ENCODE results near the gene RASAL3.

The RASAL3 gene

DNA sequence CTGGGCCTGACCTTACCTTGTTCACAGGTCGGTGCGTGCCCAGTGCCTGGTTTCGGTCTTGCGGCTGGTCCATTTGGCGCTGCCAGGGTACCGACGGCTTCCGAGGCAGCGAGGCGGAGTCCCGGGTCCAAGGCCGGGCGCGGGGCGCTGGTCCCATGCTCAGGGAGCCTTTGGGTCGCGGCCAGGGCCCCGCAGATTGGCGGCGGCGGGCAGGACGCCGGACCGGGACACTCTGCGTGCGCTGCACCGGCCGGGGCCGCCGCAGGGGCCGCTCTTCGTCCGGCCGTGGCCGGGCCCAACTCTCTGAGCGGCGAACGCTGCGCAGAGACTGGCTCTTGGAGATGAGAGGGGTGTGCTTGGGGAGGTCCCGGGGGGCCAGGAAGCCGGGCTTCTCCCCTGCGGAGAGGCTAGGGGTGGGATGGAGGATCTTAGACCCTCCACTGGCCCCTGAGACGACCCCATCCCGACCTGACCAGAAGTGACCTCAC is 11.2 kb downstream of the RASAL3 start:
- peak overlapping the region; percentile 28 for H3K4me3 ChIP-seq (ENCODE audit: low read length)
- TF ChIP-seq, protein P1, sequence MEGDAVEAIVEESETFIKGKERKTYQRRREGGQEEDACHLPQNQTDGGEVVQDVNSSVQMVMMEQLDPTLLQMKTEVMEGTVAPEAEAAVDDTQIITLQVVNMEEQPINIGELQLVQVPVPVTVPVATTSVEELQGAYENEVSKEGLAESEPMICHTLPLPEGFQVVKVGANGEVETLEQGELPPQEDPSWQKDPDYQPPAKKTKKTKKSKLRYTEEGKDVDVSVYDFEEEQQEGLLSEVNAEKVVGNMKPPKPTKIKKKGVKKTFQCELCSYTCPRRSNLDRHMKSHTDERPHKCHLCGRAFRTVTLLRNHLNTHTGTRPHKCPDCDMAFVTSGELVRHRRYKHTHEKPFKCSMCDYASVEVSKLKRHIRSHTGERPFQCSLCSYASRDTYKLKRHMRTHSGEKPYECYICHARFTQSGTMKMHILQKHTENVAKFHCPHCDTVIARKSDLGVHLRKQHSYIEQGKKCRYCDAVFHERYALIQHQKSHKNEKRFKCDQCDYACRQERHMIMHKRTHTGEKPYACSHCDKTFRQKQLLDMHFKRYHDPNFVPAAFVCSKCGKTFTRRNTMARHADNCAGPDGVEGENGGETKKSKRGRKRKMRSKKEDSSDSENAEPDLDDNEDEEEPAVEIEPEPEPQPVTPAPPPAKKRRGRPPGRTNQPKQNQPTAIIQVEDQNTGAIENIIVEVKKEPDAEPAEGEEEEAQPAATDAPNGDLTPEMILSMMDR (IDR thresholded peaks at IDR 0.05; ENCODE audit: insufficient read depth, low read depth, low read length, missing control alignments), result no peak
- DNase-seq (ENCODE audit: low read depth), result no peak

DNA sequence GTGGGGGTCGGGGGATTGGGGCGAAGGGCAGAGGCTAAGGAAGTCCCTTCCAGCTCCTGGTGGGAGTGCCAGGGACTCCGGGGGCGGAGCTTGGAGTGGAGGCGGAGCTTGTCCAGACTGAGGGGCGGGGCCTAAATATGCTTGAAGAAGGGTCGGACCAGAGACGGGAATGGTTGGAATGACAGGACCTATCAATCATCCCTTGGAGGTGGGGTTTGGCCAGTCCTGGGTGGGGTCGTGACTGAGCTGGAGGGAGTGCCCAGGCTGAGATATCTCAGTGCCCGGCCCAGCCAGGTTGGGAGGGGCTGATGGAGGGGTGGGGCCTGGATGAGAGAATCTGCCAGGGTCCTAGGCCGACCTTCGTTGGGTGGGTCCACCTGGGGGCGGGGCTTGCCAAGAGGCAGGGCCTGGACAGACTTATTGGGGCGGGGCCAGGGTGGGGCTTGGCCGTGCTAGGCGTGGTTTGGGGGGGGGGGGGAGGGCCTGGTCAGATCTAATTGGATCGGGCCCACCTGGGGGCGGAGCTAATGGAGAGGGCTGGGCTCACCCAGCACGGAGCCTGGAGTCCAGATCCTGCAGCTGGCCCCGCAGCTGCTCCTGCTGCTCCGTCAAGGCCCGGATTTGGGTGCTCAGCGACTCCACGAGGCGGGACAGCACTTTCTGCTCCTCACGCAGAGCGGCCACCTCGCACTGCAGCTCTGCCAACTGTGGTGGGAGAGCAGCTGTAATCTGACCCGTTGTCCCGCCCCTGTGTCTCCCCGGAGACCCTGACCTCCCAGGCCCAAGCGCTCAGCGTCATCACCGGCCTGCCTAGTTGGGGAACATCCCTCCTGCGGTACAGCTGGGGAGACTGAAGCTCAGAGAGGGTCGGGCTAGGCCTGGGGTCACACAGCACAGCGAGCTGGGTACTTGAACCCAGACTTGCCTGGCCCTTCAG is 12.0 kb downstream of the RASAL3 start:
- peak overlapping the region; percentile 28 for H3K4me3 ChIP-seq (ENCODE audit: low read length)
- TF ChIP-seq, protein P1 (IDR thresholded peaks at IDR 0.05; ENCODE audit: insufficient read depth, low read depth, low read length, missing control alignments), result no peak
- DNase-seq (ENCODE audit: low read depth), result peak; percentile 77

DNA sequence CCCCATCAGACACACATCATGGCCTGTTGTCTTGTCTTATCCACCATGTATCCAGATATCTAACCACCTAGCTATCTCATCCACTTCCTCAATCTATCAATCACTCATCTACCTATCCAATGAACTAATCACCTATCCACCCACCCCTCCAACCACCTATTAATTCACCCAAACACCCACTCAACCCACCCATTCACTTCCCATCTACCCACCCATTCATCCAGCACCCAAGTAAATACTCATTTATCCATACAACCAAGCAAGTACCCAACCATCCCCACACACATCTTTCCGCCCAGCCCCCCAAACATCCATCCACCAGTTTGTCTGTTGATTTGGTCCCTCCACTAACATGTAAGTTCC is 13.8 kb downstream of the RASAL3 start:
- H3K4me3 ChIP-seq (ENCODE audit: low read length), result no peak overlapping the region
- DNase-seq (ENCODE audit: low read depth), result no peak
- TF ChIP-seq, protein P1 (IDR thresholded peaks at IDR 0.05; ENCODE audit: insufficient read depth, low read depth, low read length, missing control alignments), result no peak

DNA sequence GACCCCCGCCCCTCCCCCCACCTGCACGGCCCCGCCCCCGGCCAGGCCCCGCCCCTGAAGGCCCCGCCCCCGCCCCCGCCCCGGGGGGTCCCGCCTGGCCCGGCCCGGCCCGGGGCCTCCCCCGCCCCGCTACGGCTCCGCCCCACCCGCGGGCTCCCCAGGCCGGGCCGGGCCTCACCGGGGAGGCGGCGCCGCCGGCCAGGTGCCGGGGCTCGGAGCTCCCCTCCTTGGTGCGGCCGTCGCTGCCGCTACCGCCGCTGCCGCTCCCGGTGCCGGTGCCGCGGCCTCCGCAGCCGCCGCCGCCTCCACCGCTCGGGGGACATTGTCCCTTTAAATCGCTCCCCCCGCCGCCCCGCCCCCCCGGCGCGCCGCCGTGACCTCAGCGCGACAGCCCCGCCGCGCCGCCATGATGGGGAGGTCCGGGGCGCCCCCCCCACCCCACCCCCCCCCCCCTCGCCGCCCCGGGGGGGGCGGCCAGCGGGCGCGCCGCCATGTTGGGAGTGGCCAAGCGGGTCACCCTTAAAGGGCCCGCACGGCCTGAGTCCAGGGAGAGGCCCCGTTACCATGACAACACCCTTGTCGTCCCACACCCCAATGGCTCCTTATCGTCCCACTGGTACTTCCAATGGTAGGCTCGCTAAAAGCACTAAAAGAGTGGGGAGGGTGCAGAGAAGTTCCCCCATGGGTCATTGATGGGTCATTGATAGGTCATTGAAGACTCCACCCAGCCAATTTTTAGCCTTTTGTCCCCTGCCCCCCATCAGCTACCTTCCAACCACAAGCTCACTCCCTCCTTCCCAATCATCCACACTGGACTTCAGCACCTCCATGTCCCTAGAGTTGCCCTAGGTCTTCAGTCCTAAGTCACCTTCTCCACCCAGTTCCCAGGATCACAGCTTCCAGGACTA is 14.5 kb downstream of the RASAL3 start, which contains the start of gene WIZ:
Gene WIZ (minus strand): TSS at position 337 of the 908 bp plus-strand sequence. CDS start 1,649 bp downstream, outside the sequence.
- peak; percentile 73 for DNase-seq (ENCODE audit: low read depth)

DNA sequence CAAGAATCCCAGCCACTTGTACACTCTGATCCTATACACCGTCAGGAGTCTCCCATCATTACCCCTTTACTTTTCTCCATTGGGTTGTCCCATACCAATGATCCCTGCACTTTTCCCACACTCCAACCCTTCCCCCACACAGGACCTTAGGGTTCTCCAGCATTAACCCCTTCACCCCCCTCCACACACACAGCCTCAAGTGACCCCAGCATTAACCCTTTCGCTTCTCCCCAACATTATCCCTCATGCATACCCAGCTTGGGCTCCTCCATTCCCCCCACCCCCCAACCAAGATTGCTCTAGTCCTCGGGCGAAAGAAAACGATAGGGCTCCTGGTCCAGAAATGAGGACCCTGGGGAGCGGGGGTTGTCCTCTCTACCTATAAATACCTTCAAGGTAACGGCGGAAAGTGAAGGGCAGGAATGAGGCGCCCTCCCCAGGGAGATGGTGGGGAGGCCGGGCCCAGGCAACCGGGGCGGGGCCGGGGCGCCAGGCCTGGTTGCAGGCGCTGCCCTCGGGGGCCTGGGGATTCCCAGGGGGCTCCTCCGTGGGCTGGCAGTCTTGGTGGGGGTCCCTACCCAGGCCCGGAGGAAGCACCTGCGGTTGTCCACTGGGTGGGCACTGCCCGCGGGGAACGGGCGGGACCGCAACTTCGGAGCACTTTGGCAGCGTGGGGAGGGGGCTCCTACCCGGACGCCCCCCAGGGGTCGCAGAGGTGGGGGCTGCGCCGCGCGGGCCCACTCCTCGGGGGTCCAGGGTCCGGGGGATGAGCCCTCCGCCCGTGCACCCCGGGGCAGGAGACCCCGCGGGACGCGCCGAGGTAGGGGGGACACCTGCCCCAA is 15.3 kb downstream of the RASAL3 start:
- no peak for DNase-seq (ENCODE audit: low read depth)
- TF ChIP-seq, protein P1 (IDR thresholded peaks at IDR 0.05; ENCODE audit: insufficient read depth, low read depth, low read length, missing control alignments), result no peak
- H3K4me3 ChIP-seq (ENCODE audit: low read length), result peak overlapping the region; percentile 51

More for the DNA sequence above, 14.5 kb downstream of the RASAL3 start, which contains the start of gene WIZ:
- peak within 1 kb of the TSS; percentile 51 for H3K4me3 ChIP-seq (ENCODE audit: low read length)
- TF ChIP-seq, protein P1 (IDR thresholded peaks at IDR 0.05; ENCODE audit: insufficient read depth, low read depth, low read length, missing control alignments), result no peak
